Amygdala (tissue), 56 donors: ENCODE results near the gene MSL3B.
A peak's percentile ranks its signal among the peaks of the same experiment; 100 is the strongest.
"Not testable (repeated sequence)": the region's sequence is repeated elsewhere in the genome, so short reads cannot be mapped to it uniquely, and the experiment has no call there.

ENCODE experiments used
- DNase-seq, 56 donors: peaks; one replicate each; lab custom pipeline; 2025; lab: John Stamatoyannopoulos, UW

MSL3B gene

GRCh38 chr2:233867993-233868532 lies at the start of gene MSL3B:
Gene MSL3B (minus strand): TSS chr2:233868386.
- DNase-seq: peak in 3 of 56 donors; percentile 7 to 12 (median 11)

GRCh38 chr2:233917116-233917515 lies 48.9 kb upstream of the MSL3B start, which contains the start of gene TRPM8:
Gene TRPM8 (plus strand): TSS chr2:233917373. CDS start chr2:233926538, 9,165 bp downstream.
- DNase-seq: no peak

GRCh38 chr2:233915128-233915527 lies 46.9 kb upstream of the MSL3B start:
- DNase-seq: no peak

GRCh38 chr2:233912691-233913423 lies 44.7 kb upstream of the MSL3B start:
- no peak for DNase-seq

- DNase-seq: no peak
Observed at GRCh38 chr2:233907627-233908026, 39.4 kb upstream of the MSL3B start.

GRCh38 chr2:233905945-233906344 lies 37.8 kb upstream of the MSL3B start:
- DNase-seq: no peak

- no peak for DNase-seq
Observed at GRCh38 chr2:233901884-233902283, 33.7 kb upstream of the MSL3B start.

- no peak for DNase-seq
Observed at GRCh38 chr2:233901367-233901766, 33.2 kb upstream of the MSL3B start.

- DNase-seq: not testable (repeated sequence)
Observed at GRCh38 chr2:233896253-233896652, 28.1 kb upstream of the MSL3B start.

- no peak for DNase-seq
Observed at GRCh38 chr2:233892793-233893192, 24.6 kb upstream of the MSL3B start.

- DNase-seq: no peak
Observed at GRCh38 chr2:233882353-233882752, 14.2 kb upstream of the MSL3B start.

GRCh38 chr2:233872125-233872524 lies 3.9 kb upstream of the MSL3B start:
- not testable (repeated sequence) for DNase-seq

GRCh38 chr2:233871432-233871831 lies 3.2 kb upstream of the MSL3B start:
- no peak for DNase-seq

- no peak for DNase-seq
Observed at GRCh38 chr2:233866479-233866878, 1.7 kb downstream of the MSL3B start.

GRCh38 chr2:233865838-233866237 lies 2.3 kb downstream of the MSL3B start:
- DNase-seq: no peak

GRCh38 chr2:233862261-233862768 lies 5.9 kb downstream of the MSL3B start:
- DNase-seq: no peak

- DNase-seq: no peak
Observed at GRCh38 chr2:233858331-233858730, 9.9 kb downstream of the MSL3B start.

GRCh38 chr2:233857511-233858141 lies 10.6 kb downstream of the MSL3B start:
- DNase-seq: peak in 1 of 56 donors; percentile 3

GRCh38 chr2:233856184-233856583 lies 12.0 kb downstream of the MSL3B start:
- DNase-seq: no peak

GRCh38 chr2:233855345-233855744 lies 12.8 kb downstream of the MSL3B start:
- DNase-seq: no peak

- peak; percentile 54 to 96 (median 87) for DNase-seq
Observed at GRCh38 chr2:233854241-233854981, 13.8 kb downstream of the MSL3B start, which contains the start of gene HJURP. Gene HJURP (minus strand): TSS chr2:233854535. CDS start chr2:233854500, 35 bp downstream.
